CD4-positive, alpha-beta T cell treated with Interleukin-6 for 4 hours (primary cell): ENCODE data around the gene PIGV.

Experiments used
- DNase-seq: peaks from one replicate; pipeline ENCODE4 v3.0.0-alpha.2; 2020; ENCODE audit warnings: mixed read lengths

PIGV gene

DNA sequence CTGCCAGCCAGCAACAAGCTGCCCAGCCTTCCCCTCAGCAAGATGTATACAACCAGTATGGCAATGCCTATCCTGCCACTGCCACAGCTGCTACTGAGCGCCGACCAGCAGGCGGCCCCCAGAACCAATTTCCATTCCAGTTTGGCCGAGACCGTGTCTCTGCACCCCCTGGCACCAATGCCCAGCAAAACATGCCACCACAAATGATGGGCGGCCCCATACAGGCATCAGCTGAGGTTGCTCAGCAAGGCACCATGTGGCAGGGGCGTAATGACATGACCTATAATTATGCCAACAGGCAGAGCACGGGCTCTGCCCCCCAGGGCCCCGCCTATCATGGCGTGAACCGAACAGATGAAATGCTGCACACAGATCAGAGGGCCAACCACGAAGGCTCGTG is 13.3 kb upstream of the PIGV start:
- DNase-seq: no peak

- no peak for DNase-seq
These were observed 12.1 kb upstream of the PIGV start for GRCh38 chr1:26775666-26776065.

DNA sequence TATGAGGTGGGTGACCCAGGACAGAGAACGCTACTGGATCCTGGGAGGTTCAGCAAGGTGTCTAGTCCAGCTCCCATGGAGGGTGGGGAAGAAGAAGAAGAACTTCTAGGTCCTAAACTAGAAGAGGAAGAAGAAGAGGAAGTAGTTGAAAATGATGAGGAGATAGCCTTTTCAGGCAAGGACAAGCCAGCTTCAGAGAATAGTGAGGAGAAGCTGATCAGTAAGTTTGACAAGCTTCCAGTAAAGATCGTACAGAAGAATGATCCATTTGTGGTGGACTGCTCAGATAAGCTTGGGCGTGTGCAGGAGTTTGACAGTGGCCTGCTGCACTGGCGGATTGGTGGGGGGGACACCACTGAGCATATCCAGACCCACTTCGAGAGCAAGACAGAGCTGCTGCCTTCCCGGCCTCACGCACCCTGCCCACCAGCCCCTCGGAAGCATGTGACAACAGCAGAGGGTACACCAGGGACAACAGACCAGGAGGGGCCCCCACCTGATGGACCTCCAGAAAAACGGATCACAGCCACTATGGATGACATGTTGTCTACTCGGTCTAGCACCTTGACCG is 8.6 kb upstream of the PIGV start:
- no peak for DNase-seq

DNA sequence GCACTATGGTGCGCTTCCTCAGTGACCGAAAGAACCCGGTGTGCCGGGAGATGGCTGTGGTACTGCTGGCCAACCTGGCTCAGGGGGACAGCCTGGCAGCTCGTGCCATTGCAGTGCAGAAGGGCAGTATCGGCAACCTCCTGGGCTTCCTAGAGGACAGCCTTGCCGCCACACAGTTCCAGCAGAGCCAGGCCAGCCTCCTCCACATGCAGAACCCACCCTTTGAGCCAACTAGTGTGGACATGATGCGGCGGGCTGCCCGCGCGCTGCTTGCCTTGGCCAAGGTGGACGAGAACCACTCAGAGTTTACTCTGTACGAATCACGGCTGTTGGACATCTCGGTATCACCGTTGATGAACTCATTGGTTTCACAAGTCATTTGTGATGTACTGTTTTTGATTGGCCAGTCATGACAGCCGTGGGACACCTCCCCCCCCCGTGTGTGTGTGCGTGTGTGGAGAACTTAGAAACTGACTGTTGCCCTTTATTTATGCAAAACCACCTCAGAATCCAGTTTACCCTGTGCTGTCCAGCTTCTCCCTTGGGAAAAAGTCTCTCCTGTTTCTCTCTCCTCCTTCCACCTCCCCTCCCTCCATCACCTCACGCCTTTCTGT is 7.3 kb upstream of the PIGV start:
- DNase-seq: no peak

DNA sequence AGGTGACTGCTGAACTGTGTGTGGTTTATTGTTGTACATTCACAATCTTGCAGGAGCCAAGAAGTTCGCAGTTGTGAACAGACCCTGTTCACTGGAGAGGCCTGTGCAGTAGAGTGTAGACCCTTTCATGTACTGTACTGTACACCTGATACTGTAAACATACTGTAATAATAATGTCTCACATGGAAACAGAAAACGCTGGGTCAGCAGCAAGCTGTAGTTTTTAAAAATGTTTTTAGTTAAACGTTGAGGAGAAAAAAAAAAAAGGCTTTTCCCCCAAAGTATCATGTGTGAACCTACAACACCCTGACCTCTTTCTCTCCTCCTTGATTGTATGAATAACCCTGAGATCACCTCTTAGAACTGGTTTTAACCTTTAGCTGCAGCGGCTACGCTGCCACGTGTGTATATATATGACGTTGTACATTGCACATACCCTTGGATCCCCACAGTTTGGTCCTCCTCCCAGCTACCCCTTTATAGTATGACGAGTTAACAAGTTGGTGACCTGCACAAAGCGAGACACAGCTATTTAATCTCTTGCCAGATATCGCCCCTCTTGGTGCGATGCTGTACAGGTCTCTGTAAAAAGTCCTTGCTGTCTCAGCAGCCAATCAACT is 6.4 kb upstream of the PIGV start:
- no peak for DNase-seq

DNA sequence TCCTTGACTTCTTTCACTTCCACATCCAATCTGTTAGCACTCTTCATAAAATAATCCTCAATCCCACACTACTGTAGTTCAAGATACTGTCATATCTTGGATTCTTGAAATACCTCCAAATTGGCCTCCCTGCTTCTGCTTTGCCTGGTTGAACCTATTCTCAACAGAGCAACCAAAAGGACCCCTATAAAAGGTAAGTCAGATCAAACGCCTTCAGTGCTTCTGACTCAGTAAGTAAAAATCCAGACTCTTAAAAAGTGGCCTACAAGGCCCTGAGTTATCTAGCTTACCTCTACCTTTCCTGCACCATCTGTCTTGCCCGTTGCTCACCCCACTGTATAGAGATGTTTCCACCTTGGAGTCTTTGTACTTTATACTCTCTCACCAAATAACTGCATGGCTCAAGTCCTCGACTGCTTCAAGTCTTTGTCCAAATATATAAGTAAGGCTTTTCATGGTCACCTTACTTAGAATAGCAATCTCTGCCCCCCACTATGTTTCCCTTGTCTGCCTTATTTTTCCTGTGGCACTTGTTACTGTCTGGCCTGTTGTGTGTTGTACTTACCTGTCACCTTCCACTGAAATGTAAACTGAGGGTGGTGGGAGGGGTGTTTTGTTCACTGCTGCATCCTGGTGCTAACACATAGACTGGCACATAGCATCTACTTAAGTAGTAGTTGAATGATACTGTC is 5.1 kb upstream of the PIGV start:
- no peak for DNase-seq

DNA sequence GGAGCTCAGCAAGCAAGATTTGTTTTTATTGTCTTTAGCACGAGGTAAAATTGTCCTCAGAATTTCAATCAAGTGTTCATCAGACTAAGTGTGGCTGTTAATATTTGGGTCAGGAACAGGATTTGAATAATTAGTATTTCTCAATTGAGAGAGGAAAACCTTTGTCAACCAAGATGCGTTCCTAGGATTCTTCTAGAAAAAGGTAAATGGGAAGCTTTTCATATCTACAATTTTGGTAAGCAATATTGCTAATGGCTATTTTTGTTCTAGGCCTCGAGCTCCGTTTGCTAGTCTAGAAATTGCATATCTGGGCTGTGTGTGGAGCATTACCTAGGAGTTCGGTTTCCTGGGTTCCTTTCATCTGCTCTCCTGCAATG is 4.1 kb upstream of the PIGV start:
- no peak for DNase-seq

DNA sequence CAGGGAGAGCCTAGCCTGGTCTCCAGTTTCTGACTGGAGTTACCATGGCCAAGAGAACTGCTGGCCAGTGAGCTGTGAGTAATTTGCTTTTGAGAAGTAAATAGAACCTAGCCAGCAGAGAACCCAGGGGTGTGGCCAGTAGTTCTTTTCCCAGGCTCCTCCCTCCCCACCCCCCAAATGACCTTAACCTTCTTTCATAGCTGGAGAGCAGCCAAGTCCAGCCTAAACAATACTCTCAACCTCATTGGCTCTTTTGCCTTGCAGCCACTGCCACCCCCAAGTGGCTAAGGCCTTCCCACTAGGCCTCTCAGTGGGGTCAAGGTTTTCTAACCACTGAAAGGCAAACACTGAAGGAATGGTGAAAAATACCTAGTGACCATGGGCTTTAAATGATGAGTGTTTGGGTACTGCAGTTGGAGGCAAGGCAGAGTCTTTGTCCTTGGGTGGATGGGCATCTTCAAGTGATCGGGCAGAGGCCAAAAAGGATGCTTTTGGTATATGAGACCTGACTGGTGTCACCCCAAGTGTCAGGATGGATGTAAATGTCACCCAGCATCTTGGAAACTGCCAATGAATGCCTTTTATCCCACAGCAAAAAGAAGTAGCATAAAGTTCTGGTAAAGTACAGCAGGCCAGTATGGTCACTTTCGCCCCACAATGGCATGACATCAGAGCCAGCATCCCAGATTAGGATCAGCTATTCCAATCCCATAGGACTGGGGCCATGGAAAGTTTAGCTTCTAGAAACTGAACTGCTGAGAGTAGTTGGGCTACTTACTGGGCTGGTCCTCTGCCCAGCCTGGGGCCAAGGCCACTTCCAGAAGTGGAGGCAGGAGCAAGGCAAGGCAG is 3.5 kb upstream of the PIGV start:
- DNase-seq: no peak

DNA sequence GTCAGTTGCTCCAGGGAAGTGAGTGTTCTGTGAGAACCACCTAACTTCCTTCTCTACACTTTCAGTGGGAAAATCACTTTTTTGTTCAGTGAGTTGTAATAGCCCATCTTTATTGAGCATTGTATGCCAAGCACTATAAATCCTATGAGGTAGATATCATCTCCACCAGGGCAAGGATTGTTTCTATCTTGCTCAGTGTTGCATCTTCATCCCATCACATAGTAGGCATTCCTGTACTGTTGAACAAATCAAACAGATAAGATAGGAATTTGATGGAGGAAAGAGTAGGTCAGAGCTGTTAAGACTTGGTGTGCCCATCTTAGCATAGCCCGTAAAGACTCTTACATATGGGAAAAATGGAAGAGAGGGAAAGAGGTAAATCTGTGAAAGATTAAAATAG is 2.9 kb upstream of the PIGV start:
- DNase-seq: no peak

DNA sequence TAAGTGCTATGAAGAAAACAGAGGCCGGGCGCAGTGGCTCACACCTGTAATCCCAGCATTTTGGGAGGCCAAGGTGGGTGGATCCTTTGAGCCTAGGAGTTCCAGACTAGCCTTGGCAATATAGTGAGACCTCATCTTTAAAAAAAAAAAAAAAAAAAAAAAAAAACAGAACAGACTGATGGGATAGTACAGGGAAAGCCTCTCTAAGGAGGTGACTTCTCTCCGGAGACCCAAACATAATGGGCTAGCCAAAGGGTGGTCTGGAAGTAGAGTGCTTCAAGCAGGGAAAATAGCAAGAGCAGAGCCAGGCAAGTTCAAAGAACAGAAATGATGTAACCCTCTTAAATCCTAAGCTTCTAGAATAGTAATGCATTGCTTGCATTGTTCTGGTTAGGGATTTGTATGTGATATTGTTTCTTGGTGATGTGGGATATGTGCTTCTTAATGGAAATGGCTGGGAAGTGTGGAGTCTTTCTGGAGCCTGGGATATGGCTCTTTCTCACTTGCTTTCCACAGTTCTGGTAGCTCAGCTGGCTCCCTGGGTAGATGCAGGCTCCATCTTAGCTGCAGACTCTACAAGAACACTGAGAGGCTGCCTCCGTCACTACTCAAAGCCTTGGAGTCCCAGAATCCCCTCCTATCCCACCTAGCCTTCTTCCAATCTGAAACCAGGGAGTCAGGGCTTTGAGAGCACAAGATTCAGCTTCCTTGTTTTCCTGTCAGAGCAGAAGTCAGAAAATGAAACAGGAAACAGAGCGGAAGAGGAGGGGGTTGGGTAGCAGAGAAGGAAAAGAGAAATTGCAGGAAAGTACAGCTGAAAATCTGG is 1.9 kb upstream of the PIGV start:
- peak; percentile 26 for DNase-seq

- DNase-seq: peak; percentile 41
These were observed 1.0 kb upstream of the PIGV start for GRCh38 chr1:26786437-26787380.

- DNase-seq: peak; percentile 68
These were observed 407 bp upstream of the PIGV start for GRCh38 chr1:26787381-26787705.

GRCh38 chr1:26788515-26788785 is 700 bp downstream of the PIGV start:
- no peak for DNase-seq

DNA sequence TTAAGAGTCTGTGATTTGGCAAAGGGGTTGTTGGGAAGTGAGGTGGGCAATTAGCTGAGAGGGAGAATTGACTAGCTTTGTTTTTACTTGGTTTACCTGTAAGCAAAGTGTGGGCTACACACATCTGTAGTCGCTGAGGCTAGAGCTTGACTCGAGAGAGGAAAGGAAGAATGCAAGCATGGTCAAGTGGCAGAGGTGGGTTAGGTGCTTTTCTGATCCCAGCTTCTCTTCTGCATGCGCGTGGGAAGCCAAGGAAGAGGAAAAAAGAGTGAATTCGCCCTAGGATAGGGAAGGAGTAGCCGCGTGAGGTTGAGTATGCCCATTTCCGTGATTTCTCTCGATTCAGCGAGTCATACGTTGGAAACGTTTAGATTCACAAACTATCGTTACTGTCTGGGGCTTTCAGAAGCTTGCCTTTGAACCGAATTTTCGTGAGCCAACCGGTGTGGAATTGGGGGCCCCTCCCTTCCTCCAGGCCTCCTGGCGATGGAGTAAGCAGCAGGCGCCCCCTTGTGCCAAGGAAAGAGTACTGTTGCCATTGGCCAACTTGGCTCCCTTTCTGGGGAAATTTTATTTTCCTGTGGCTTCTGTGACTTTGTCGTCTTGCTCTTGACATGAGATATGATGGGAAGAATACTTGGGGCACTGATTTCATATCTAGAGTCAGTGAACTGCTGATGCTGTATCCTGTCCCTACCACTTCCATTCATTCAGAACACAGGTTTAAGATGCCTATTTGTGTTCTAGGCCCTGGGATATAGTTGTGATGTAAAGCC is 1.3 kb downstream of the PIGV start:
- DNase-seq: peak; percentile 92

- no peak for DNase-seq
These were observed 1.8 kb downstream of the PIGV start for GRCh38 chr1:26789612-26789865.

- no peak for DNase-seq
These were observed 2.2 kb downstream of the PIGV start for GRCh38 chr1:26789931-26790330.

DNA sequence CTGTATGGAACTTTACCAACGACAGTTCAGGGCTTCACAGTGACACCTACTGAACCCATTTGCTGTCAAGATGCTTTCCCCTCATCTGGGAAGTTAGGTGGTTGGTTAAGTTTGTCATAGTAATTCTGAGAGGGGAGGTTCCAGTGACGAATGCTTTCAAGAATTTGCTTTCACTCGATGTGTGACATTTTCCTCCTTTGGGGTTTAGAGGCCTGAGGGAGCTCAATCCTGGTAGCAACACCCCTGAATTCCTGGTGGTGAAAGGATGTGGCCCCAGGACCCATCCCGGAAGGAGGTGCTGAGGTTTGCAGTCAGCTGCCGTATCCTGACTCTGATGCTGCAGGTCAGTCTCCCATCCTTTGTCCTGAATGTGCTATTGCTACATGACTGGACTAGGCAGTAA is 2.8 kb downstream of the PIGV start:
- DNase-seq: no peak

DNA sequence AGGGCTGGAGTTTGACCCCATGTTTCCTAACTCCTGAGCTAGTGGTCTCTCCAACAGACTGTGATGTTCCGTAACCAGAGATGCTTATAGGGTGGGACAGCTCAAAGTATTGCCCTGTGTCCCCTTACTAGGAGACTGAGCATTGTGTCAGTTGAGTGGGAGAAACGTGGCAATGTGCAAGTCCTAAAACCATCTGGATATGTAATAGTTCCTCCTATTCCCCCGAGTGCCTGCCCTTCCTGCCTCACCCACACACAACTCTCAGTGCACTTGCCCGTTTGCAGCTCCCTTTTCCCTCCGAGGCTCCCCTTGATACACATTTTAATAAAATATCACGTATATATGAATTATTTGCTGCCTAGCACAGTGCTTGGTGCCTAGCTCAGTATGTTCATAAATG is 3.4 kb downstream of the PIGV start:
- no peak for DNase-seq

DNA sequence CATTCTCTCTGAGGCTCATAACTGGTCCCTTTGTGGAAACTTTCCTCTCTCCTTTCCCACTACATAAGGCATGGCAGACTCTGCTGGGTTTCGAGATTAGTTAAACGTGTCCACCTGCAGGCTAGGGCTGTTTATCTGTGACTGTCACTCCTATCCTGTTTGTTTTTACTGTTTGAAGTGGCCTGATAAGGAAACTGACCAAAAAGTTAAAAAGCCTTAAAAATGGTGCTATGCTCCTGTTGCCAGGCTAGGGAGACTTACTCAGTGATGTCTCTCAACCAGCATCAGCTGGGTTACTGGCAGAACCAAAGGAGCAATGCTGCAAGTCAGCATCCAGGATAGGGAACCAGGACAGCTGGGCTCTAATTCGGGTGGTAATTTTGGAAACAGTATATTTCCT is 3.9 kb downstream of the PIGV start:
- no peak for DNase-seq

GRCh38 chr1:26792924-26793323 is 5.2 kb downstream of the PIGV start:
- DNase-seq: no peak

DNA sequence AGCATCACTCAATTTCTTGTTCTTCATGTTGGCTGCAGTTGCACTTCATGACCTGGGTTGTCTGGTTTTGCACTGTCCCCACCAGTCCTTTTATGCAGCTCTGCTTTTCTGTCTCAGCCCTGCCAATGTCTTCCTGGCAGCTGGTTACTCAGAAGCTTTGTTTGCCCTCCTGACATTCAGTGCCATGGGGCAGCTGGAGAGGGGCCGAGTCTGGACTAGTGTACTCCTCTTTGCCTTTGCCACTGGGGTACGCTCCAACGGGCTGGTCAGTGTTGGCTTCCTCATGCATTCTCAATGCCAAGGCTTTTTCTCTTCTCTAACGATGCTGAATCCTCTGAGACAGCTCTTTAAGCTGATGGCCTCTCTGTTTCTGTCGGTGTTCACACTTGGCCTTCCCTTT is 6.6 kb downstream of the PIGV start:
- DNase-seq: no peak
